Loucy (cell line): Measurements from ENCODE around the gene DLG1.

Source experiments
- EZH2phosphoT487 ChIP-seq: fragments of 200-600 bp; IDR thresholded peaks from 2 replicates; pipeline ENCODE4 v1.6.1; 2018; ENCODE audit warnings: antibody characterized with exemption, mild to moderate bottlenecking, moderate library complexity, borderline replicate concordance
- TF ChIP-seq, protein P1 (sequence below): fragments of 200-600 bp; sonication (generic); conservative IDR thresholded peaks from 2 replicates; pipeline ENCODE4 v1.5.1; 2014; ENCODE audit warnings: mild to moderate bottlenecking, antibody characterized with exemption, low read length

DNA sequence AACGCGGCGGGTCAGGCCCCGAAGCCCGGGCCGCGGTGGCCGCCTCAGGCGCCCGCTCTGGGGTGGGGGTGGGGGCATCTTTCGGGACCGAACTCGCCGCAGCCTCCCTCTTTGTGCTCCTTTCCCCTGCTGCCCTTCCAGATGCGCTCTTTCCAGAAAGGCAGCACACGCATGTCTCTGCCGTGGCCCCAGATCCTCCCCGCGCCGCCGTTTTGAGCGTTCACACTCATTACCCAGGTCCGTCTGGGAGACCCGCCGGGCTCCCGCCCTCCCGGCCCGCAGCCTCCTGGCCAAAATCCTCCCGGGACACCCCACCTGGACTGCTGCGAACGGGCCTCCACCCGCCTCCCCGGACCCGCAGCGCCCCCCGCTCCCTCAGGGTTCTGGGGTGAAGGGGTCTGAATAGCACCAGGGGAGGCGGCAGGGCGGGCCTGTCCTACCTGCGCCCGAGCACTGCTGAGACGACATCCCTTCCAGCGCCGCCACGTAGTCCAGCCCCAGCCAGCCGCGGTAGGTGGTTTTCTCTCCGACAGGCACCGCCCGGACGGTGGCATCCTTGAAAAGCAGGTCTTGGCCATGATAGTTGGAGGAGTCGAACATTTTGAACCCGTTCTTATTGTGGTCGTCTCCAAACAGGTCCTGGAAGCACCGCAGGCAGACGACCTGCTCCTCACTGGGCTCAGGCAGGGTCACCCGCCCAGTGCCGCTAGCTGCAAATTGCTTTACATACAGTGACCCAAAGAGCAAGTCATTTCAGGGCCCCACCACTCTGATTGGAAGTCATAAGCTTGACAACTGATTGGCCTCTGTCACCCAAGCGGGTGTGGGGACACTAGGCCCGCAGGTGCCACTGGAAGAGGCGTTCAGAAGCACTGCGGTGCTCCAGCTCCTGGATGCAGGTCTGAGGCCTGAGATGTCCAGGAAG, 294.7 kb downstream of the DLG1 start:
- TF ChIP-seq, protein P1, sequence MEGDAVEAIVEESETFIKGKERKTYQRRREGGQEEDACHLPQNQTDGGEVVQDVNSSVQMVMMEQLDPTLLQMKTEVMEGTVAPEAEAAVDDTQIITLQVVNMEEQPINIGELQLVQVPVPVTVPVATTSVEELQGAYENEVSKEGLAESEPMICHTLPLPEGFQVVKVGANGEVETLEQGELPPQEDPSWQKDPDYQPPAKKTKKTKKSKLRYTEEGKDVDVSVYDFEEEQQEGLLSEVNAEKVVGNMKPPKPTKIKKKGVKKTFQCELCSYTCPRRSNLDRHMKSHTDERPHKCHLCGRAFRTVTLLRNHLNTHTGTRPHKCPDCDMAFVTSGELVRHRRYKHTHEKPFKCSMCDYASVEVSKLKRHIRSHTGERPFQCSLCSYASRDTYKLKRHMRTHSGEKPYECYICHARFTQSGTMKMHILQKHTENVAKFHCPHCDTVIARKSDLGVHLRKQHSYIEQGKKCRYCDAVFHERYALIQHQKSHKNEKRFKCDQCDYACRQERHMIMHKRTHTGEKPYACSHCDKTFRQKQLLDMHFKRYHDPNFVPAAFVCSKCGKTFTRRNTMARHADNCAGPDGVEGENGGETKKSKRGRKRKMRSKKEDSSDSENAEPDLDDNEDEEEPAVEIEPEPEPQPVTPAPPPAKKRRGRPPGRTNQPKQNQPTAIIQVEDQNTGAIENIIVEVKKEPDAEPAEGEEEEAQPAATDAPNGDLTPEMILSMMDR = no peak
- TF ChIP-seq EZH2phosphoT487 = no peak
